SK-N-SH (cell line): ENCODE data around the gene GOLGA8B. TPM values are rescaled to one million over a fixed set of nuclear protein-coding genes. Genes with fewer than 3 reads are reported as not detected.
"Not testable (repeated sequence)": the region's sequence is repeated elsewhere in the genome, so short reads cannot be mapped to it uniquely, and the experiment has no call there.

ENCODE experiments used
- CTCF ChIA-PET: fragments of 300-600, 350-600 bp; formaldehyde crosslinking; extraction: SDS; loops from one replicate; lab custom pipeline; 2021; lab: Yijun Ruan, JAX
- POLR2A ChIA-PET: fragments of 350-600 bp; sonication (Branson Sonifier 250); formaldehyde crosslinking; extraction: SDS; loops from one replicate; lab custom pipeline; 2020; ENCODE audit warnings: antibody characterized with exemption, inconsistent platforms; lab: Yijun Ruan, JAX
- DNase-seq: peaks from one replicate; pipeline ENCODE4 v3.0.0; 2012
- H2AFZ ChIP-seq: fragments of 200-600 bp; sonication (generic); 2 replicates; pipeline ENCODE4 v1.8.1; 2016; ENCODE audit warnings: antibody characterized with exemption, mild to moderate bottlenecking, low read depth
- H3F3A ChIP-seq: fragments of 200-600 bp; sonication (generic); replicated peaks from 2 replicates; pipeline ENCODE3; 2016; ENCODE audit warnings: antibody characterized with exemption, mild to moderate bottlenecking; ENCODE audit not compliant: insufficient read depth
- H3K27ac ChIP-seq, 2 experiments: fragments of 200-500 bp in 1 of 2; fragments of 200-600 bp in 1 of 2; sonication (Bioruptor generic) in 1 of 2; sonication (generic), shearing (Covaris generic) in 1 of 2; 2 replicates each; pipeline versions ENCODE4 v1.5.1 to v1.6.1; 2014 to 2016; ENCODE audit warnings: low read depth in 2 of 2, inconsistent platforms in 1 of 2, low read length in 1 of 2, mild to moderate bottlenecking in 1 of 2, mixed read lengths in 1 of 2
- H3K27me3 ChIP-seq: fragments of 200-600 bp; sonication (generic), shearing (Covaris generic); 2 replicates; pipeline ENCODE4 v1.6.1; 2016; ENCODE audit warnings: mixed run types; ENCODE audit not compliant: insufficient read depth
- H3K36me3 ChIP-seq, 2 experiments: fragments of 200-500 bp in 1 of 2; fragments of 200-600 bp in 1 of 2; sonication (Bioruptor generic) in 1 of 2; sonication (generic) in 1 of 2; replicated peaks in 1 of 2; 2 replicates each; pipeline versions ENCODE3 to v1.5.1; 2014 to 2016; ENCODE audit warnings: low read length in 1 of 2, mild to moderate bottlenecking in 1 of 2; ENCODE audit not compliant: insufficient read depth in 2 of 2, control insufficient read depth in 1 of 2
- H3K4me1 ChIP-seq, 2 experiments: fragments of 200-500 bp in 1 of 2; fragments of 200-600 bp in 1 of 2; sonication (Bioruptor generic) in 1 of 2; sonication (generic), shearing (Covaris generic) in 1 of 2; 2 replicates each; pipeline versions ENCODE4 v1.5.1 to v1.6.1; 2014 to 2016; ENCODE audit warnings: low read depth in 1 of 2, low read length in 1 of 2, mixed run types in 1 of 2; ENCODE audit not compliant: insufficient read depth in 2 of 2, control insufficient read depth in 1 of 2
- H3K4me2 ChIP-seq: fragments of 200-600 bp; sonication (generic), shearing (Covaris generic); 2 replicates; pipeline ENCODE4 v1.6.1; 2017; ENCODE audit warnings: mixed run types
- H3K4me3 ChIP-seq, 2 experiments: fragments of 200-500 bp in 1 of 2; fragments of 200-600 bp in 1 of 2; sonication (Bioruptor generic) in 1 of 2; sonication (generic), shearing (Covaris generic) in 1 of 2; 2 replicates each; pipeline versions ENCODE4 v1.5.1 to v1.8.1; 2014 to 2016; ENCODE audit warnings: low read depth in 2 of 2, inconsistent platforms in 1 of 2, low read length in 1 of 2, mild to moderate bottlenecking in 1 of 2, mixed read lengths in 1 of 2, moderate library complexity in 1 of 2
- H3K79me2 ChIP-seq: fragments of 200-600 bp; sonication (generic); 2 replicates; pipeline ENCODE4 v1.8.1; 2017; ENCODE audit warnings: mild to moderate bottlenecking; ENCODE audit not compliant: insufficient read depth
- H3K9ac ChIP-seq: fragments of 200-600 bp; sonication (generic); 2 replicates; pipeline ENCODE4 v1.6.1; 2017; ENCODE audit warnings: mixed run types
- H3K9me2 ChIP-seq: fragments of 200-600 bp; sonication (generic); 2 replicates; pipeline ENCODE4 v1.6.1; 2017; ENCODE audit warnings: mixed run types
- H3K9me3 ChIP-seq: fragments of 200-600 bp; sonication (generic); 2 replicates; pipeline ENCODE4 v1.6.1; 2017; ENCODE audit warnings: mixed run types, mild to moderate bottlenecking, moderate library complexity
- H4K20me1 ChIP-seq: fragments of 200-600 bp; sonication (generic); 2 replicates; pipeline ENCODE4 v1.6.1; 2017; ENCODE audit warnings: mild to moderate bottlenecking, mixed run types; ENCODE audit not compliant: insufficient read depth
- WGBS: methylation state at CpG from one replicate; pipeline ENCODE4 v1.1.6; 2017; ENCODE audit warnings: low lambda C conversion rate; 5-methylcytosine and 5-hydroxymethylcytosine counted together
- polyA plus RNA-seq, 3 experiments: library from polyadenylated mRNA; depleted of rRNA; stranded (reverse); fragments of >200 nt; gene quantifications; 2 replicates each; pipeline ENCODE4 v1.2.3, GENCODE V29; 2012

Gene GOLGA8B
- polyA plus RNA-seq, 1 of the 3 experiments (the other 2 are of a cell fraction) = 96.6 TPM

DNA sequence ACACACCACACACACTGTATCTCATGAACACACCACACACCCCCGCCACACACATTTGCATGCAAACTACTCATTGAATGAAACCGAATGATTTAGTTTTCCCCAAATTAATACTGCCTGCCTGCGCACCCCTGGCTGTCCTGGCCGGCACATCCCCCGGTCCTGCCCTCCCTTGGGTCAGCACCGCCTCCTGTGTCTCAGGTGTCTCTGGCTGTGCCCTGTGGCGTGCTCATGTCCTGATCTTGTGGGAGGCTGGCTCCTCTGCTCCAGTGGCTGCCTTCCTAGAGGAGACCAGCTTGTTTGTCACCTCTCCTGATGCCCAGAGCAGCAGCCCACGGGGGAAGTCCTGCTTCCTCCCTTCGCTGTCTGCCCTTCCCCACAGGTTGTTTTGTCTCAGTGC, 28.7 kb downstream of the GOLGA8B start:
- H4K20me1 ChIP-seq, H3K4me3 ChIP-seq, H3K27me3 ChIP-seq, H3K36me3 ChIP-seq, POLR2A ChIA-PET, H3K79me2 ChIP-seq, H3K9me3 ChIP-seq, H3K4me2 ChIP-seq, H3F3A ChIP-seq, H3K9ac ChIP-seq, H3K27ac ChIP-seq, H3K4me1 ChIP-seq, H3K9me2 ChIP-seq, H2AFZ ChIP-seq, DNase-seq, CTCF ChIA-PET: not testable (repeated sequence)
- WGBS = 87% methylated on average over 3 of the region's 9 CpGs

DNA sequence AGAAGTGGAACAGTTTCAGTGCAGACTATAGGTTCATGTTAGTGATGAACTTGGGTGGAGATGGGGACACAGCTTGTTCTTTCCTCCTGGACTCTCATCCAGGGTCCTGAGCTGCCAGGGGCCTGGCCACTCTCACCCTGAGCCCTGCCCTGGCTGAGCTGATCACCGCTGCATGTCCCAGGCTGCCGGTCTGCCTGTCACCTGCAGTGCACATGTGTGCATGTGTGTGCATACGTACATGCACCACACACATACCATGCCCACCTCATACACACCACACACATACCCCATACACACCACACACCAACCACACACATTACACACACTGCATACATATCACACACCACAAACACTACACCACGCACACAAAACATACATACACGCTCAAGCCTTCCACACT, 29.3 kb downstream of the GOLGA8B start:
- H3K4me1 ChIP-seq, H3K4me2 ChIP-seq, CTCF ChIA-PET, H3K79me2 ChIP-seq, H3K36me3 ChIP-seq, H3K27ac ChIP-seq, H3F3A ChIP-seq, H3K4me3 ChIP-seq, H4K20me1 ChIP-seq, DNase-seq, H3K9me2 ChIP-seq, H3K9ac ChIP-seq, H3K27me3 ChIP-seq, POLR2A ChIA-PET, H3K9me3 ChIP-seq, H2AFZ ChIP-seq: not testable (repeated sequence)
- WGBS = 88% methylated on average over 3 of the region's 5 CpGs

DNA sequence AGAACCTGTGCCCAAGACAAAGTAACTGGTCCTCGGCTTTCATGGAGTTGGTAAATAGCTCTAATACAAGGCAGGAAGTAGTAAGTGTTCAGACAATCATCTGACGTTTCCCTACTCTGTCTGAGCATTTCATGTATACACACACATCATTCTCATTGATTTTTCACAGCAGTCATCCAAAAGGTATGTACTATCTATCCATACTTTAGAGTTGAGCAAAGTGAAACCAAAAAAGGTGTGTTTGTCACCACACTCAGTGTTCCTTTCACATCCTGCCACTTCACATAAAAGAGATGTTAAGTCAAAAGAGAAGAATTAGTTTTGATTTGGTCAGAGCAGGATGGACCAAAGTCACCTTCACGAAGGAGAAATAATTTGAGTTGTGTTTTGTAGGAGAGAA, 33.3 kb downstream of the GOLGA8B start:
- H3K27me3 ChIP-seq, H3K27ac ChIP-seq, H3K9ac ChIP-seq, H3F3A ChIP-seq, H3K79me2 ChIP-seq, CTCF ChIA-PET, DNase-seq, H3K36me3 ChIP-seq, H3K4me1 ChIP-seq, H3K9me3 ChIP-seq, H4K20me1 ChIP-seq, POLR2A ChIA-PET, H3K4me2 ChIP-seq, H3K9me2 ChIP-seq, H3K4me3 ChIP-seq, H2AFZ ChIP-seq: not testable (repeated sequence)
- WGBS = no CpG with 5 or more reads among the region's 3 CpGs

DNA sequence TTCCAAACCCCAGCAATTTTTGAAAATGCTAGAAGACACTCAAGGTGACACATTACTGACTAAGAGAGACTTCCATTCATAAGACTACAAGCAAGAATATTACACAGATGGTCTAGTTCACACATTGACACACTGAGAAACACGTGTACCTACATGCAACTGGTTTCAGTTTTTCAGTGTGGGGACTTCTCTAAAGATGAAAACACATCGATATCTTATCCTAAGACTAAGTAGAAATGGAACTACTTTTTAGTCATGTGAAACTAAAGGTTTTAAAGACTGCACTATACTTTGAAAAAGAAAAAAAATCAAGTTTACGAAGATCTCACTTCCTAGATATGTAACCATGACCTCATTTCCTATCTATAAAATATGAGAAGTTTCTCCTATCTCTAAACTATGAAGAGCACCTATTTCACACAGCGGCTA, 34.1 kb downstream of the GOLGA8B start:
- H4K20me1 ChIP-seq, H3K4me2 ChIP-seq, H3K9me3 ChIP-seq, H2AFZ ChIP-seq, H3K27me3 ChIP-seq, DNase-seq, H3K4me1 ChIP-seq, H3K27ac ChIP-seq, H3K36me3 ChIP-seq, H3K9ac ChIP-seq, CTCF ChIA-PET, POLR2A ChIA-PET, H3K9me2 ChIP-seq, H3F3A ChIP-seq, H3K4me3 ChIP-seq, H3K79me2 ChIP-seq: not testable (repeated sequence)
- 100% methylated on average over 1 of the region's 4 CpGs for WGBS

DNA sequence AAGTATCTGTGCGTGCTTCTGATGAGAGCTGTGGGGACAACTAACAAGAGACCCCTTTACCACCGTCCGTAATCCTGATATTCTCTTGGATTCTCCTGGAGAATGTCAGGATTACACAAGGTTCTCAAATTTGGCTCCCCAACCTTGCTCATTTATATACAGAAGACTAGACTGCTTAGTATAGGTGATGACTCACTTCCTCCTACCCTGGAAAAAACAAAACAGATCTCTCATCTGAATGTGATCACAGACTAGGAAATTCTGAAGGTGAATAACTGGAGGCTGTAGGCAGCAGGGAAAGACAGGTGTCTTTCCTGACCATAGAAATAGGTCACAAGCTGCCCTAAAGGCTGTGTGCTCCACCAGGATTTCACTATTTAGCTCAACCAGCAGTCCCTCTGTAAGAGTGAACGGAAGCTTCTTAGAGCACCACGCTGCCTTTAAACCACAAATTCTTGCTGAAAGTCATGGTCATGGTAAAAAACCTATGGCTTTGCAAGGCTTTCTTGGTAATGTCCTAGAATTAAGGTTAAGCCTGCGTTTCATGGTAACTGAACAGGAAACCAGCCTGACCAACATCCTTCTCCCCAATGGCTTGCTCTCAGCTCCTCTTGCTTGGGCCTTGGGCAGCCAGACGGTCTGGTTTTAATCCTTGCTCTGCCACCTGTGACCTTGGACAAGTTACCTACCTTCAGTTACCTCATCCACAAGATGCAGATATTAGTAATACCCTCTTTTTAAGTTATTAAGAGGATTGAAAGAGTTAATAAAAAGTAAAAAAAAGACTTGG, 39.4 kb downstream of the GOLGA8B start:
- no CpG with 5 or more reads among the region's 7 CpGs for WGBS

DNA sequence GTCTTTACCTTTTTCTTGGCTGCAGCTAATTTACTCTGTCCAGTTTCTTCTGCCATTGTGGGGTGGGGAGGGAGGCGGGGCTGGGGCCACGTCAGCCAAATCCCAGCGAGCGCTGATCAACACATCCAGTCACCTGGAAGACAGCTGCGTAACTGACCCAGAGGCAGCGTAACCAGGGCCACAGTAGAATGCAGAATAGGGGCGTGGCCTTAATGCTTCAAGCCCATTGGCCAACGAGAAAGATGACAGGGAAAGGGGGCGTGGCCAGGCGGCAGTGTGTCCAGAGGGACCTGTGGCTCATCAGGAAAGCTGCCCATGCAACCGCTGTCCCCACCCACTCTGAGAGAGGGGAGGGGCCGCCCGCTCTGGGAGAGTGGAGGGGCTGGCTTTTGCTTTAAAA, 47.6 kb downstream of the GOLGA8B start:
- POLR2A ChIA-PET, H3K9me2 ChIP-seq, H3K79me2 ChIP-seq, H3K4me2 ChIP-seq, H4K20me1 ChIP-seq, H3K27me3 ChIP-seq, H3K36me3 ChIP-seq, H3K4me1 ChIP-seq, H3K9ac ChIP-seq, H3K9me3 ChIP-seq, CTCF ChIA-PET, H3K4me3 ChIP-seq, H2AFZ ChIP-seq, H3F3A ChIP-seq, DNase-seq, H3K27ac ChIP-seq: not testable (repeated sequence)
- WGBS = no CpG with 5 or more reads among the region's 13 CpGs

More for the DNA sequence above, 39.4 kb downstream of the GOLGA8B start:
- H3K79me2 ChIP-seq, H3K9ac ChIP-seq, H4K20me1 ChIP-seq, DNase-seq, H2AFZ ChIP-seq, H3K4me1 ChIP-seq, H3K36me3 ChIP-seq, H3K4me2 ChIP-seq, H3K27ac ChIP-seq, H3K9me3 ChIP-seq, H3K27me3 ChIP-seq, CTCF ChIA-PET, H3K9me2 ChIP-seq, H3F3A ChIP-seq, H3K4me3 ChIP-seq, POLR2A ChIA-PET: not testable (repeated sequence)
